ENCODE data around the gene COLEC12.

GRCh38 chr18:323253-323622 is 177.3 kb downstream of the COLEC12 start:
- TF ChIP-seq CTCF (conservative IDR thresholded peaks at IDR 0.05), result no peak
- TF ChIP-seq ZFX (IDR thresholded peaks at IDR 0.05), result no peak
